ENCODE data around the gene ZNF496. TPM values are rescaled to one million over a fixed set of nuclear protein-coding genes. Genes with fewer than 3 reads are reported as not detected.

ZNF496 gene
- total and polyA plus RNA-seq, 2 of the 4 experiments (the other 2 are of a cell fraction) = 11.7 to 16.2 TPM

GRCh38 chr1:247316590-247317197 is 15.0 kb downstream of the ZNF496 start:
- Histone ChIP-seq H4K91ac (ENCODE audit: insufficient read depth, low read depth, low read length) (no peak overlapping the region), H2AK9ac (replicated peaks; ENCODE audit: low read depth, low read length, poor library complexity) (no peak overlapping the region), H3K23ac (ENCODE audit: low read depth, low read length) (no peak overlapping the region), H2BK5ac (ENCODE audit: low read depth, low read length, poor library complexity, severe bottlenecking) (no peak overlapping the region), H3K4me2 (ENCODE audit: low read depth, low read length) (no peak overlapping the region), H3K27ac (ENCODE audit: insufficient read depth, low read length) (no peak overlapping the region), H3K9me1 (ENCODE audit: insufficient read depth, low read length) (peaks cover 7% of the 10 kb centered on the region; the same call in 1 of the 2 replicates), H2BK15ac (ENCODE audit: low read depth, low read length) (no peak overlapping the region), H3K9ac (ENCODE audit: low read depth, low read length) (no peak overlapping the region), H3K18ac (ENCODE audit: low read depth, low read length) (no peak overlapping the region), H3K36me3 (ENCODE audit: control insufficient read depth, insufficient read depth, low read length) (peaks cover 15% of the 10 kb centered on the region), H2AK5ac (ENCODE audit: low read depth, low read length) (no peak overlapping the region), H3K4me3 (ENCODE audit: insufficient read depth, low read depth, low read length) (no peak overlapping the region), H3K14ac (replicated peaks; ENCODE audit: low read depth, low read length) (no peak overlapping the region), H3K27me3 (ENCODE audit: control insufficient read depth, insufficient read depth, low read length) (no peaks in the 10 kb centered on the region), H3K9me3 (ENCODE audit: control insufficient read depth, insufficient read depth, low read length) (no peaks in the 10 kb centered on the region), H3K79me1 (ENCODE audit: low read depth in 1 of 2, low read length in 2 of 2) (peaks cover 5% of the 10 kb centered on the region in 2 experiments; a peak in 3 of 4 replicates), H4K5ac (ENCODE audit: low read depth, low read length) (no peak overlapping the region), H3K4me1 (ENCODE audit: control insufficient read depth, insufficient read depth, low read length) (no peaks in the 10 kb centered on the region), H2BK20ac (ENCODE audit: low read depth, low read length) (no peak overlapping the region), H4K20me1 (ENCODE audit: insufficient read depth, low read length) (no peaks in the 10 kb centered on the region), H3K56ac (ENCODE audit: extremely low read depth, insufficient read depth, low read length) (no peak overlapping the region), H4K8ac (ENCODE audit: low read depth in 2 of 2, low read length in 2 of 2) (no peak overlapping the region), H2BK120ac (ENCODE audit: low read depth, low read length) (no peak overlapping the region), H2AFZ (replicated peaks; ENCODE audit: low read length, poor library complexity) (no peak overlapping the region), H3K4ac (ENCODE audit: low read depth, low read length) (no peak overlapping the region)
- TF ChIP-seq NFE2L2 (IDR thresholded peaks at IDR 0.05; ENCODE audit: low read depth, low read length) (no peak), MAFK (IDR thresholded peaks at IDR 0.05; ENCODE audit: low read depth, low read length) (no peak), RFX5 (IDR thresholded peaks at IDR 0.05; ENCODE audit: low read depth, low read length) (no peak), CTCF (conservative IDR thresholded peaks at IDR 0.05; ENCODE audit: low read depth, low read length) (no peak), MAZ (IDR thresholded peaks at IDR 0.05; ENCODE audit: borderline replicate concordance, low read depth, low read length) (no peak)
- intact Hi-C loops (cut with micrococcal nuclease) (loop anchor here (5.0 kb wide), 2 partner anchors 104 to 409 kb away; no protein-coding TSS in a partner anchor), in situ Hi-C loops (cut with MboI; ENCODE audit: low sequenced_read_pairs) (loop anchor here (10.0 kb wide), 1 partner anchor 402 kb away; no protein-coding TSS in a partner anchor), dilution Hi-C loops (cut with HindIII; ENCODE audit: low sequenced_read_pairs, unreplicated experiment) (no loop called here)
- 100% methylated on average over 2 of the region's 5 CpGs; no CpG with 5 or more reads in 1 of the 2 experiments for WGBS, 2 experiments (ENCODE audit: extremely low coverage in 2 of 2, insufficient read length in 1 of 2)
- ChIA-PET POLR2A (ENCODE audit: unreplicated experiment) (interaction anchor here (0.8 kb wide), 1 partner anchor 16 kb away, joined by 4 read pairs; no protein-coding TSS in a partner anchor), CTCF (no interaction called here)
- ATAC-seq (ENCODE audit: low read depth) (no peak), DNase-seq (no peak)
- BruUV-seq (replicated peaks) = no TSS peak
